SK-N-SH (cell line): ENCODE data around the gene CD164L2. TPM values are rescaled to one million over a fixed set of nuclear protein-coding genes. Genes with fewer than 3 reads are reported as not detected.

Experiments
- CTCF ChIA-PET: fragments of 300-600, 350-600 bp; formaldehyde crosslinking; extraction: SDS; loops from one replicate; lab custom pipeline; 2021; lab: Yijun Ruan, JAX
- POLR2A ChIA-PET: fragments of 350-600 bp; sonication (Branson Sonifier 250); formaldehyde crosslinking; extraction: SDS; loops from one replicate; lab custom pipeline; 2020; ENCODE audit warnings: antibody characterized with exemption, inconsistent platforms; lab: Yijun Ruan, JAX
- DNase-seq: peaks from one replicate; pipeline ENCODE4 v3.0.0; 2012
- H2AFZ ChIP-seq: fragments of 200-600 bp; sonication (generic); 2 replicates; pipeline ENCODE4 v1.8.1; 2016; ENCODE audit warnings: antibody characterized with exemption, mild to moderate bottlenecking, low read depth
- H3F3A ChIP-seq: fragments of 200-600 bp; sonication (generic); replicated peaks from 2 replicates; pipeline ENCODE3; 2016; ENCODE audit warnings: antibody characterized with exemption, mild to moderate bottlenecking; ENCODE audit not compliant: insufficient read depth
- H3K27ac ChIP-seq, 2 experiments: fragments of 200-500 bp in 1 of 2; fragments of 200-600 bp in 1 of 2; sonication (Bioruptor generic) in 1 of 2; sonication (generic), shearing (Covaris generic) in 1 of 2; 2 replicates each; pipeline versions ENCODE4 v1.5.1 to v1.6.1; 2014 to 2016; ENCODE audit warnings: low read depth in 2 of 2, inconsistent platforms in 1 of 2, low read length in 1 of 2, mild to moderate bottlenecking in 1 of 2, mixed read lengths in 1 of 2
- H3K27me3 ChIP-seq: fragments of 200-600 bp; sonication (generic), shearing (Covaris generic); 2 replicates; pipeline ENCODE4 v1.6.1; 2016; ENCODE audit warnings: mixed run types; ENCODE audit not compliant: insufficient read depth
- H3K36me3 ChIP-seq, 2 experiments: fragments of 200-500 bp in 1 of 2; fragments of 200-600 bp in 1 of 2; sonication (Bioruptor generic) in 1 of 2; sonication (generic) in 1 of 2; replicated peaks in 1 of 2; 2 replicates each; pipeline versions ENCODE3 to v1.5.1; 2014 to 2016; ENCODE audit warnings: low read length in 1 of 2, mild to moderate bottlenecking in 1 of 2; ENCODE audit not compliant: insufficient read depth in 2 of 2, control insufficient read depth in 1 of 2
- H3K4me1 ChIP-seq, 2 experiments: fragments of 200-500 bp in 1 of 2; fragments of 200-600 bp in 1 of 2; sonication (Bioruptor generic) in 1 of 2; sonication (generic), shearing (Covaris generic) in 1 of 2; 2 replicates each; pipeline versions ENCODE4 v1.5.1 to v1.6.1; 2014 to 2016; ENCODE audit warnings: low read depth in 1 of 2, low read length in 1 of 2, mixed run types in 1 of 2; ENCODE audit not compliant: insufficient read depth in 2 of 2, control insufficient read depth in 1 of 2
- H3K4me2 ChIP-seq: fragments of 200-600 bp; sonication (generic), shearing (Covaris generic); 2 replicates; pipeline ENCODE4 v1.6.1; 2017; ENCODE audit warnings: mixed run types
- H3K4me3 ChIP-seq, 2 experiments: fragments of 200-500 bp in 1 of 2; fragments of 200-600 bp in 1 of 2; sonication (Bioruptor generic) in 1 of 2; sonication (generic), shearing (Covaris generic) in 1 of 2; 2 replicates each; pipeline versions ENCODE4 v1.5.1 to v1.8.1; 2014 to 2016; ENCODE audit warnings: low read depth in 2 of 2, inconsistent platforms in 1 of 2, low read length in 1 of 2, mild to moderate bottlenecking in 1 of 2, mixed read lengths in 1 of 2, moderate library complexity in 1 of 2
- H3K79me2 ChIP-seq: fragments of 200-600 bp; sonication (generic); 2 replicates; pipeline ENCODE4 v1.8.1; 2017; ENCODE audit warnings: mild to moderate bottlenecking; ENCODE audit not compliant: insufficient read depth
- H3K9ac ChIP-seq: fragments of 200-600 bp; sonication (generic); 2 replicates; pipeline ENCODE4 v1.6.1; 2017; ENCODE audit warnings: mixed run types
- H3K9me2 ChIP-seq: fragments of 200-600 bp; sonication (generic); 2 replicates; pipeline ENCODE4 v1.6.1; 2017; ENCODE audit warnings: mixed run types
- H3K9me3 ChIP-seq: fragments of 200-600 bp; sonication (generic); 2 replicates; pipeline ENCODE4 v1.6.1; 2017; ENCODE audit warnings: mixed run types, mild to moderate bottlenecking, moderate library complexity
- H4K20me1 ChIP-seq: fragments of 200-600 bp; sonication (generic); 2 replicates; pipeline ENCODE4 v1.6.1; 2017; ENCODE audit warnings: mild to moderate bottlenecking, mixed run types; ENCODE audit not compliant: insufficient read depth
- EZH2phosphoT487 ChIP-seq: fragments of 200-600 bp; sonication (generic); IDR thresholded peaks from 2 replicates; pipeline ENCODE4 v1.6.1; 2017; ENCODE audit warnings: low read depth, mixed run types, mild to moderate bottlenecking, antibody characterized with exemption, moderate library complexity, borderline replicate concordance
- FOXJ3 ChIP-seq: sonication (generic); formaldehyde crosslinking; IDR thresholded peaks from 2 replicates; pipeline ENCODE4 v1.5.1; 2020; ENCODE audit warnings: mild to moderate bottlenecking, missing genetic modification reagents
- GATA2 ChIP-seq: sonication (generic); formaldehyde crosslinking; IDR thresholded peaks from 2 replicates; pipeline ENCODE4 v1.5.0; 2020; ENCODE audit warnings: mild to moderate bottlenecking, missing genetic modification reagents
- MAX ChIP-seq: IDR thresholded peaks from 2 replicates; pipeline ENCODE4 v1.4.0; 2012; ENCODE audit warnings: low read depth
- NFIC ChIP-seq: IDR thresholded peaks from 2 replicates; pipeline ENCODE4 v1.4.0; 2012; ENCODE audit warnings: borderline replicate concordance
- POLR2AphosphoS5 ChIP-seq: IDR thresholded peaks from 2 replicates; pipeline ENCODE4 v1.6.1; 2012; ENCODE audit warnings: low read depth, low read length
- RAD21 ChIP-seq: IDR thresholded peaks from 2 replicates; pipeline ENCODE4 v1.6.1; 2012; ENCODE audit warnings: mild to moderate bottlenecking, low read length
- RCOR1 ChIP-seq: fragments of 150-350 bp; IDR thresholded peaks from 2 replicates; pipeline ENCODE4 v1.6.1; 2017; ENCODE audit warnings: antibody characterized with exemption, low read length
- RFX5 ChIP-seq: IDR thresholded peaks from 2 replicates; pipeline ENCODE4 v1.6.1; 2012; ENCODE audit warnings: mild to moderate bottlenecking, improper control_type of control experiment, low read length
- SIN3A ChIP-seq: IDR thresholded peaks from 2 replicates; pipeline ENCODE4 v1.6.1; 2012; ENCODE audit warnings: low read depth, mild to moderate bottlenecking, low read length, moderate library complexity, borderline replicate concordance
- TCF12 ChIP-seq: IDR thresholded peaks from 2 replicates; pipeline ENCODE4 v1.4.0; 2012
- WGBS: methylation state at CpG from one replicate; pipeline ENCODE4 v1.1.6; 2017; ENCODE audit warnings: low lambda C conversion rate; 5-methylcytosine and 5-hydroxymethylcytosine counted together
- polyA plus RNA-seq, 3 experiments: library from polyadenylated mRNA; depleted of rRNA; stranded (reverse); fragments of >200 nt; gene quantifications; 2 replicates each; pipeline ENCODE4 v1.2.3, GENCODE V29; 2012
- TF ChIP-seq, protein P1 (sequence below): IDR thresholded peaks from 2 replicates; pipeline ENCODE4 v1.6.1; 2012; ENCODE audit warnings: mild to moderate bottlenecking, low read depth, low read length, moderate library complexity

Gene CD164L2
- polyA plus RNA-seq, 1 of the 3 experiments (the other 2 are of a cell fraction): 0.05 TPM

DNA sequence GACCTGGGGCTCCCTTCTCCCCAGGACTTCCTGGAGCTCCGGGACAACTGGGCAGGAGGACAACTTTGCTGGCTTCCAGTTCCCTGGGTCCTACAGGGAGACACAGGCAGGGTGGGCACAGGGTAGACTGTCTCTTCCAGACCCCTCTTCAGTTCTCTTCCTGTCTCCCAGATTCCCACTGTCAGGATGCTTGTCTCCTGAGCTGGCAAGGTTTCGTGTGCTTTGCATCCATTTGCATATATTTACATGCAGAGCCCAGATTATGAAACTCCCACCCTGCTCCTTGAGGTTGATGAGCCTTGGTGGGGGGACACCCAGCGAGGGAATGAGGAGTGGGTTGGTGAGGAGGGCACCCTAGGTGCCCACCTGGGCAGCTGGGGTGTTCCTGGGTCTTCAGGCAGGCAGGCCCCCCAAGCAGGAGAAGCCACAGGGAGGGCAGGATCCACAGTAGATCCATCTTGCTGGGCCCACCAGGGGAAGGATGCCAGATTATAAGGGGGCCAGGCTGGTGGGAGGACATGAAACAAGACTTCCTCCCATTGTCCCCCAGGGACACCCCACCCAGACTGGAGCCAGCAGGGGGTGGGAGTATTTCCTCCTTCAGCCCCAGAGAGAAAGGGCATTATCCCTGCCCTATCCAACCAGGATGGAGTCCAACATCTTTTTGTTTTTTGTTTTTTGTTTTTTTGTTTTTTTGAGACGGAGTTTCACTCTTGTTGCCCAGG lies 8.6 kb downstream of the CD164L2 start, which contains the start of gene FCN3:
Gene FCN3, minus strand, starts transcription at position 463 of the 725 bp plus-strand sequence. Its CDS starts 6 bp downstream, at position 457.
- Histone ChIP-seq H4K20me1 (no peaks in the 10 kb centered on the region), H3K4me1 (no peaks in the 10 kb centered on the region), H3K9me2 (no peaks in the 10 kb centered on the region), H3F3A (no peaks in the 10 kb centered on the region), H3K27me3 (no peaks in the 10 kb centered on the region), H3K36me3 (no peaks in the 10 kb centered on the region), H3K9me3 (no peaks in the 10 kb centered on the region), H3K79me2 (no peaks in the 10 kb centered on the region), H3K27ac (no peak within 1 kb of the TSS), H3K9ac (no peak within 1 kb of the TSS), H3K4me2 (no peak within 1 kb of the TSS), H2AFZ (no peak within 1 kb of the TSS), H3K4me3 (no peak within 1 kb of the TSS)
- TF ChIP-seq, protein P1, sequence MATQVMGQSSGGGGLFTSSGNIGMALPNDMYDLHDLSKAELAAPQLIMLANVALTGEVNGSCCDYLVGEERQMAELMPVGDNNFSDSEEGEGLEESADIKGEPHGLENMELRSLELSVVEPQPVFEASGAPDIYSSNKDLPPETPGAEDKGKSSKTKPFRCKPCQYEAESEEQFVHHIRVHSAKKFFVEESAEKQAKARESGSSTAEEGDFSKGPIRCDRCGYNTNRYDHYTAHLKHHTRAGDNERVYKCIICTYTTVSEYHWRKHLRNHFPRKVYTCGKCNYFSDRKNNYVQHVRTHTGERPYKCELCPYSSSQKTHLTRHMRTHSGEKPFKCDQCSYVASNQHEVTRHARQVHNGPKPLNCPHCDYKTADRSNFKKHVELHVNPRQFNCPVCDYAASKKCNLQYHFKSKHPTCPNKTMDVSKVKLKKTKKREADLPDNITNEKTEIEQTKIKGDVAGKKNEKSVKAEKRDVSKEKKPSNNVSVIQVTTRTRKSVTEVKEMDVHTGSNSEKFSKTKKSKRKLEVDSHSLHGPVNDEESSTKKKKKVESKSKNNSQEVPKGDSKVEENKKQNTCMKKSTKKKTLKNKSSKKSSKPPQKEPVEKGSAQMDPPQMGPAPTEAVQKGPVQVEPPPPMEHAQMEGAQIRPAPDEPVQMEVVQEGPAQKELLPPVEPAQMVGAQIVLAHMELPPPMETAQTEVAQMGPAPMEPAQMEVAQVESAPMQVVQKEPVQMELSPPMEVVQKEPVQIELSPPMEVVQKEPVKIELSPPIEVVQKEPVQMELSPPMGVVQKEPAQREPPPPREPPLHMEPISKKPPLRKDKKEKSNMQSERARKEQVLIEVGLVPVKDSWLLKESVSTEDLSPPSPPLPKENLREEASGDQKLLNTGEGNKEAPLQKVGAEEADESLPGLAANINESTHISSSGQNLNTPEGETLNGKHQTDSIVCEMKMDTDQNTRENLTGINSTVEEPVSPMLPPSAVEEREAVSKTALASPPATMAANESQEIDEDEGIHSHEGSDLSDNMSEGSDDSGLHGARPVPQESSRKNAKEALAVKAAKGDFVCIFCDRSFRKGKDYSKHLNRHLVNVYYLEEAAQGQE: no peak
- TF ChIP-seq FOXJ3 (CRISPR knock-in tag) (no peak), RFX5 (no peak), EZH2phosphoT487 (no peak), MAX (no peak), NFIC (no peak), GATA2 (CRISPR knock-in tag) (no peak), RCOR1 (no peak), TCF12 (no peak), RAD21 (no peak), SIN3A (no peak), POLR2AphosphoS5 (no peak)
- CTCF ChIA-PET: interaction anchor here (0.6 to 2.0 kb wide), 5 partner anchors 8 to 74 kb away, joined by 3 to 7 read pairs (median 4); no protein-coding TSS in a partner anchor
- 56% methylated on average over 4 of the region's 4 CpGs for WGBS
- no peak for DNase-seq
- POLR2A ChIA-PET: no interaction called here
